ENCODE measurements around the gene TCF19.

TCF19 gene

DNA sequence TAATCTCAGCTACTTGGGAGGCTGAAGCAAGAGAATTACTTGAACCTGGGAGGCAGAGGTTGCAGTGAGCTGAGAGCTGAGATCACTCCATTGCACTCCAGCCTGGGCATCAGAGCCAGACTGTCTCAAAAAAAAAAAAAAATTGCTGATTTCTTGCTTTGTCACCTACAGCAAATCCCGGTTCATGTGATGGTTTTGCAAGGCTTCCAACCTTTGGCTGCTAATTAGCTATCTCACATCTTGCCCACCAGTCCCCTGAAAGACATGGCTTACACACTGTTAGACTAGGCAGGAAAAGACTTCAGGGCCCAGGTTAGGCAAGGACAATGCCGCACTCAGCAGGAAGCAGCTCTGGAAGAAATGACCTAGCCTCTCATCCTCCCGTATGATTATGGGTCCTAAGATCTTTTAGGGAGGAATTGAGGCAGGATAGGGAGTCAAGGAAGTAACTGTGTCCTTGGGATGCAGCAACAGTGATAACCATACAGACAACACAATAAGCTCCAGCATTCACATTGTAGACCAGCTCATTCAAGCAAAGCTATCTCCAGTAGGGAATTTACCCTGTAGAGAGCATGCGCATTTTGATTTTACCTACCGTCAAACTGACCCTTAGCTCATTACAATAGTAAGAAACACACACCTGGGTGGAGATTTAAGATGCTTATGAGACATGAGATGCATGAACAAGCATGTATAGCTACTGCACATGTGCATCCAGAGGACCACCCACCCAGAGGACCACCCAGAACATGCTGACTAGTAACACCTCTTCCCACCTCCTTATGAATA, 52.5 kb downstream of the TCF19 start:
- DNase-seq = no peak
